ENCODE data around the gene CCDC93.

DNA sequence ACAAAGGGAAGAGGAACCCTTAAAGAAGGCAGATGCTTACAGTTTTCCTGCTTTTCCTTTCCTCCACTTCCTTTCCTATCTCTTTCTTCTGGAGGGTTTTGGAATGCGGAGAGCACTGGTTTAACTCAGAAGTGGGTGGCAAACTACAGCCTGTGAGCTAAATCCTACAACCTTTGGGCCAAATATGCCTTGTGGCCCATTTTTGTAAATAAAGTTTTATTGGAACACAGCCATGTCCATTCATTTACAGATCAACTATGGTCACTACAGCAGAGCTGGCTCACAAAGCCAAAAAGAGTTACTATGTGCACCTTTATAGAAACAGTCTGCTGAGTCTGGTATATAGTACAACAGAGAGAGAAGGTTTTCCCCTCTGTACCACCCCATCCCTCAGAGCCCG is 69.1 kb downstream of the CCDC93 start:
- TF ChIP-seq, protein P1, sequence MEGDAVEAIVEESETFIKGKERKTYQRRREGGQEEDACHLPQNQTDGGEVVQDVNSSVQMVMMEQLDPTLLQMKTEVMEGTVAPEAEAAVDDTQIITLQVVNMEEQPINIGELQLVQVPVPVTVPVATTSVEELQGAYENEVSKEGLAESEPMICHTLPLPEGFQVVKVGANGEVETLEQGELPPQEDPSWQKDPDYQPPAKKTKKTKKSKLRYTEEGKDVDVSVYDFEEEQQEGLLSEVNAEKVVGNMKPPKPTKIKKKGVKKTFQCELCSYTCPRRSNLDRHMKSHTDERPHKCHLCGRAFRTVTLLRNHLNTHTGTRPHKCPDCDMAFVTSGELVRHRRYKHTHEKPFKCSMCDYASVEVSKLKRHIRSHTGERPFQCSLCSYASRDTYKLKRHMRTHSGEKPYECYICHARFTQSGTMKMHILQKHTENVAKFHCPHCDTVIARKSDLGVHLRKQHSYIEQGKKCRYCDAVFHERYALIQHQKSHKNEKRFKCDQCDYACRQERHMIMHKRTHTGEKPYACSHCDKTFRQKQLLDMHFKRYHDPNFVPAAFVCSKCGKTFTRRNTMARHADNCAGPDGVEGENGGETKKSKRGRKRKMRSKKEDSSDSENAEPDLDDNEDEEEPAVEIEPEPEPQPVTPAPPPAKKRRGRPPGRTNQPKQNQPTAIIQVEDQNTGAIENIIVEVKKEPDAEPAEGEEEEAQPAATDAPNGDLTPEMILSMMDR (IDR thresholded peaks at IDR 0.05) = no peak
- no peak for TF ChIP-seq POLR2A (IDR thresholded peaks at IDR 0.05)
